Measurements from ENCODE around the gene SLC31A2.
"Not testable (repeated sequence)": the region's sequence is repeated elsewhere in the genome, so short reads cannot be mapped to it uniquely, and the experiment has no call there.

Gene SLC31A2

DNA sequence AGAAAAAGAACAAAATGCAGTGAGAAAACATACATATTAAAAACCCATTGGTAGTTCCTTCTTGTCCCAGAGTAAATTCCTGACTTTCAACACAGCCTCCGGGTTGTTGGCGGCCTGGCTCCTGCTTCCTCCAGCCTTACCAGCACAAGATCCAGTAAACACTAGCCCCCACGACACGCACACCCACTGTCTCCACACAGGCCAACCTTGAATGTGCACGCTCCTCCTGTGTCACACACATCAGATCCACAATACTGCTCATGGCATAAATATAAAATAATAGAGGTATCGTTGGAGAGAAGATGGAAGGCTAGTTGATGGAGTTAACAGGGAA is 2.5 kb upstream of the SLC31A2 start:
- TF ChIP-seq, protein P1, sequence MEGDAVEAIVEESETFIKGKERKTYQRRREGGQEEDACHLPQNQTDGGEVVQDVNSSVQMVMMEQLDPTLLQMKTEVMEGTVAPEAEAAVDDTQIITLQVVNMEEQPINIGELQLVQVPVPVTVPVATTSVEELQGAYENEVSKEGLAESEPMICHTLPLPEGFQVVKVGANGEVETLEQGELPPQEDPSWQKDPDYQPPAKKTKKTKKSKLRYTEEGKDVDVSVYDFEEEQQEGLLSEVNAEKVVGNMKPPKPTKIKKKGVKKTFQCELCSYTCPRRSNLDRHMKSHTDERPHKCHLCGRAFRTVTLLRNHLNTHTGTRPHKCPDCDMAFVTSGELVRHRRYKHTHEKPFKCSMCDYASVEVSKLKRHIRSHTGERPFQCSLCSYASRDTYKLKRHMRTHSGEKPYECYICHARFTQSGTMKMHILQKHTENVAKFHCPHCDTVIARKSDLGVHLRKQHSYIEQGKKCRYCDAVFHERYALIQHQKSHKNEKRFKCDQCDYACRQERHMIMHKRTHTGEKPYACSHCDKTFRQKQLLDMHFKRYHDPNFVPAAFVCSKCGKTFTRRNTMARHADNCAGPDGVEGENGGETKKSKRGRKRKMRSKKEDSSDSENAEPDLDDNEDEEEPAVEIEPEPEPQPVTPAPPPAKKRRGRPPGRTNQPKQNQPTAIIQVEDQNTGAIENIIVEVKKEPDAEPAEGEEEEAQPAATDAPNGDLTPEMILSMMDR (IDR thresholded peaks at IDR 0.05; ENCODE audit: borderline replicate concordance, extremely low read depth, low read length, poor library complexity, severe bottlenecking) = no peak
- no peak for TF ChIP-seq EZH2 (IDR thresholded peaks at IDR 0.05; ENCODE audit: borderline replicate concordance, low read depth, low read length, severe bottlenecking)
- Histone ChIP-seq H3K4me3 (ENCODE audit: low read depth in 1 of 2, low read length in 2 of 2) (no peak overlapping the region), H3K79me2 (ENCODE audit: insufficient read depth, low read length) (no peaks in the 10 kb centered on the region), H4K20me1 (ENCODE audit: insufficient read depth, low read length) (no peaks in the 10 kb centered on the region), H2AFZ (ENCODE audit: low read depth, low read length) (no peak overlapping the region), H3K9ac (ENCODE audit: low read depth, low read length) (no peak overlapping the region), H3K4me1 (ENCODE audit: insufficient read depth, low read length) (peaks cover 21% of the 10 kb centered on the region), H3K36me3 (ENCODE audit: insufficient read depth, low read length) (no peaks in the 10 kb centered on the region), H3K4me2 (ENCODE audit: insufficient read depth, low read length) (no peak overlapping the region), H3K27ac (ENCODE audit: low read length) (no peak overlapping the region), H3K27me3 (ENCODE audit: insufficient read depth, low read length, poor library complexity) (peaks cover 22% of the 10 kb centered on the region), H3K9me3 (ENCODE audit: insufficient read depth, low read length, severe bottlenecking) (no peaks in the 10 kb centered on the region)
- no peak for ATAC-seq (ENCODE audit: insufficient read depth, low read depth)
- no peak for DNase-seq

DNA sequence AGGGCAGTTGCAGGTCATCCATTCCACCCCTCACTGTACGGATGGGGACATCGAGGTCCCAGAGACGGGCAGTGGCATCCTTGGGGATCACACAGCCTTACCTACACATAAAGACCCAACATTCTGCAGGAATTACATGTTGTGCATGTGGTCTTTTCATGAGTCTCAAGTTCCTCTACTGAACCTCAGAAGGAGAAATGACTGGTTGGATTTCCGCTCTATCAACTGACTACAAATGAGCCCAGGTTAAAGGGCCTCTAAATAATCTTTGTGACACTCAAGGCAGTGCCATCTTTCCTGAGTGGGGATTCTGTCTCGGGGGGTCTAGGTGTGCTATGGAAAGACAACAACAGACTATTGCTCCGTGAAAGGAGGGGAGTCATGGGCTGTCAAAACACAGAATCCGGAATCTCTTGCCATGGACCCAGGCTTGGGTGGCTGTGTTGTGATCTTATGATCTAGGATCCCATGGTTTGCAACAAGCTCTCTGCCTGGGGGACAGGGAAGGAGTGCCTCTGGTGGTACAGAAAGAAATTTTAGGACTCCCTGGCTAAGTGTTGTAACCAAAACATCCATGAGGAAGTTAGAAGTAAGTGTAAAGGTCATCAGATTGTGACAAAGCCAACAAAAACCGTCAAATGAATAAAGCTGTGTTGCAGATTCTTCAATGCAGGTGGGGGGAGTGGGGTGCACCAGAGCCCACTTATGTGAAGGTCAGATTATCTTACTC is 1.9 kb upstream of the SLC31A2 start:
- ATAC-seq (ENCODE audit: insufficient read depth, low read depth) (no peak), DNase-seq (no peak)
- no peak overlapping the region for H2AFZ ChIP-seq (ENCODE audit: low read depth, low read length)
- no peaks in the 10 kb centered on the region for H3K79me2 ChIP-seq (ENCODE audit: insufficient read depth, low read length)
- no peaks in the 10 kb centered on the region for H4K20me1 ChIP-seq (ENCODE audit: insufficient read depth, low read length)
- H3K27ac ChIP-seq (ENCODE audit: low read length) = no peak overlapping the region
- H3K9me3 ChIP-seq (ENCODE audit: insufficient read depth, low read length, severe bottlenecking) = no peaks in the 10 kb centered on the region
- H3K36me3 ChIP-seq (ENCODE audit: insufficient read depth, low read length) = no peaks in the 10 kb centered on the region
- no peak overlapping the region for H3K4me3 ChIP-seq (ENCODE audit: low read depth in 1 of 2, low read length in 2 of 2)
- no peak overlapping the region for H3K9ac ChIP-seq (ENCODE audit: low read depth, low read length)
- TF ChIP-seq, protein P1 (IDR thresholded peaks at IDR 0.05; ENCODE audit: borderline replicate concordance, extremely low read depth, low read length, poor library complexity, severe bottlenecking) = no peak
- TF ChIP-seq EZH2 (IDR thresholded peaks at IDR 0.05; ENCODE audit: borderline replicate concordance, low read depth, low read length, severe bottlenecking) = no peak
- peaks cover 19% of the 10 kb centered on the region for H3K27me3 ChIP-seq (ENCODE audit: insufficient read depth, low read length, poor library complexity)
- H3K4me1 ChIP-seq (ENCODE audit: insufficient read depth, low read length) = peaks cover 21% of the 10 kb centered on the region
- no peak overlapping the region for H3K4me2 ChIP-seq (ENCODE audit: insufficient read depth, low read length)

DNA sequence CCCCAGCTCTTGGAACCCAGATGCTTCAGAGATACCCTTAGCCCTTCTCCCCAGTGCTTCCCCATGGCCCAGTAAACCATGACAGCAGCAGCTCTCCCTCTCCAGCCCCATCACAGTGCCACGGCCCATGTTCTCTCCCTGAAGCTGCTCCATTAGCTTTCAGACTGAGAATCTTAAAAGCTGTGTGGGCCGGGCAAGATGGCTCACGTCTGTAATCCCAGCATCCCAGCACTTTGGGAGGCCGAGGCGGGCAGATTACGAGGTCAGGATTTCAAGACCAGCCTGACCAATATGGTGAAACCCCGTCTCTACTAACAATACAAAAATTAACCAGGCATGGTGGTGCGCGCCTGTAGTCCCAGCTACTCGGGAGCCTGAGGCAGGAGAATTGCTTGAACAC is 1.2 kb upstream of the SLC31A2 start:
- not testable (repeated sequence) for H3K9me3 ChIP-seq (ENCODE audit: insufficient read depth, low read length, severe bottlenecking); DNase-seq; H3K4me2 ChIP-seq (ENCODE audit: insufficient read depth, low read length); H3K9ac ChIP-seq (ENCODE audit: low read depth, low read length); H2AFZ ChIP-seq (ENCODE audit: low read depth, low read length); H3K4me3 ChIP-seq (ENCODE audit: low read depth in 1 of 2, low read length in 2 of 2); H4K20me1 ChIP-seq (ENCODE audit: insufficient read depth, low read length); H3K36me3 ChIP-seq (ENCODE audit: insufficient read depth, low read length); ATAC-seq (ENCODE audit: insufficient read depth, low read depth); H3K27ac ChIP-seq (ENCODE audit: low read length); H3K79me2 ChIP-seq (ENCODE audit: insufficient read depth, low read length)
- H3K4me1 ChIP-seq (ENCODE audit: insufficient read depth, low read length) = peaks cover 21% of the 10 kb centered on the region
- peaks cover 19% of the 10 kb centered on the region for H3K27me3 ChIP-seq (ENCODE audit: insufficient read depth, low read length, poor library complexity)

DNA sequence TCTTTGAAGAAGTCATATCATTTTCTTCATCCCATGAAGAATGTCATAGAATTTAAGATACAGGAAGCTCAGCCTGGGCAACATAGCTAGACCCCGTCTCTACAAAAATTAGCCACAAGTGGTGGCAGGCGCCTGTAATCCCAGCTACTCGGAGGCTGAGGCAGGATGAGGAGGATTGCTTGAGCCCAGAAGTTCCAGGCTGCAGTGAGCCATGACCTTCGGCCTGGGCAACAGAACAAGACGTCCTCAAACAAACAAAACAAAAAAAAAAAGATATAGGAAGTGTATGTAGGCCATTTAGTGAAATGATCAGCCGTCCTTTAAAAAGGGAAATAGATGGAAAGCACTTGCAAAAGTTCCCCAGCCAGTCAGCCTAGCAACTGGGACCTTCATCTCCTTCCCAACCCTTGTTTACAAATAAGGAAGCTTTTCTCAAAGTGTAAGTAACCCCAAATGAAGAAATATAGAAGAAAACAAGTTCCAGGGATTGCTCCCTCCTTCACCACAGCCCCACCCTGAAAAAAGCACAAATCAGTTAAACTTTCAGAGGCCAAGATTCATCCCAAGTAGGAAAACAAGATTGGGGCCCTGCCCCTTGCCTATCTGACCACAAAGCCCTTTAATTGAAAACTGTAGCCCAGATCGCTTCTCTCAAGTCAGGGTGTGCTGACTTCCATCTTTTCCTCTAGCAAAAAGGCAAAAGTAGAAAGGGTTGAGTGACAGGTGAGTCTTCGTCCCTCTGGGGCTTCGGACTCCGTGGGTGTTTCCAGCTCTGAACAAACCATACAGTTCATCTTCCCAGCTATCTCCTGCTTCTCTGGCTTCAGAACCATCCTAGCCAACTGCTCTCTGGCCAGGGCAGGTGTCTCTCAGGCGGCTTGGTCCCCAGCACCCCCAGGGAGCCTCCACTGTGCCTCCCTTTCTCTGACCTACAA is 1.2 kb downstream of the SLC31A2 start:
- H3K4me3 ChIP-seq (ENCODE audit: low read depth in 1 of 2, low read length in 2 of 2) = peak overlapping the region; percentile 68 to 91; a peak in 3 of 4 replicates
- H3K27ac ChIP-seq (ENCODE audit: low read length) = no peak overlapping the region
- peaks cover 6% of the 10 kb centered on the region for H3K27me3 ChIP-seq (ENCODE audit: insufficient read depth, low read length, poor library complexity)
- H3K9ac ChIP-seq (ENCODE audit: low read depth, low read length) = peak overlapping the region; percentile 67
- H4K20me1 ChIP-seq (ENCODE audit: insufficient read depth, low read length) = no peaks in the 10 kb centered on the region
- TF ChIP-seq EZH2 (IDR thresholded peaks at IDR 0.05; ENCODE audit: borderline replicate concordance, low read depth, low read length, severe bottlenecking) = no peak
- TF ChIP-seq, protein P1 (IDR thresholded peaks at IDR 0.05; ENCODE audit: borderline replicate concordance, extremely low read depth, low read length, poor library complexity, severe bottlenecking) = no peak
- DNase-seq = no peak
- H3K4me2 ChIP-seq (ENCODE audit: insufficient read depth, low read length) = peak overlapping the region; percentile 85
- H3K4me1 ChIP-seq (ENCODE audit: insufficient read depth, low read length) = peaks cover 36% of the 10 kb centered on the region
- no peaks in the 10 kb centered on the region for H3K9me3 ChIP-seq (ENCODE audit: insufficient read depth, low read length, severe bottlenecking)
- H3K36me3 ChIP-seq (ENCODE audit: insufficient read depth, low read length) = no peaks in the 10 kb centered on the region
- ATAC-seq (ENCODE audit: insufficient read depth, low read depth) = no peak
- no peaks in the 10 kb centered on the region for H3K79me2 ChIP-seq (ENCODE audit: insufficient read depth, low read length)
- peak overlapping the region; percentile 91 for H2AFZ ChIP-seq (ENCODE audit: low read depth, low read length)
